Measurements from ENCODE around the gene SLC38A1.
"Not testable (repeated sequence)": the region's sequence is repeated elsewhere in the genome, so short reads cannot be mapped to it uniquely, and the experiment has no call there.

Gene SLC38A1

GRCh38 chr12:46263140-46264016 is 5.5 kb downstream of the SLC38A1 start:
- no peak for DNase-seq

DNA sequence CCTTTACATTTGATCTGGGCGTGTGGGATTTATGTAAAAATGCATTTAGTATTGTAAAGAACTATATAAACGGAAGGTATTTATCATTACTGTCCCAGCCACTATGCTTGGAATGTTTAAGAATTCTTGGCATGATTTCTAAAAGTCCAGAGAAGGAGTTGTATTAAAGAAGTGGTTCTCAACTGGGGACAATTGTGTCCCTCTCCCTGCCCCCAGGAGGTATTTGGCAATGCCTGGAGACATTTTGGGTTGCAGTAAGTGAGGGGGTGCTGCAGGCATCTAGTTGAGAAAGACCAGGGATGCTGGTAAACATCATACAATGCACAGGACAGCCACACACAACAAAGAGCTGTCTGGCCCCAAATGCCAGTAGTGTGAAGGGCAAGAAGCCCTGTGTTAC is 7.2 kb downstream of the SLC38A1 start:
- no peak for DNase-seq

GRCh38 chr12:46260913-46261476 is 7.8 kb downstream of the SLC38A1 start:
- DNase-seq: no peak

GRCh38 chr12:46260124-46260912 is 8.5 kb downstream of the SLC38A1 start:
- DNase-seq: no peak

DNA sequence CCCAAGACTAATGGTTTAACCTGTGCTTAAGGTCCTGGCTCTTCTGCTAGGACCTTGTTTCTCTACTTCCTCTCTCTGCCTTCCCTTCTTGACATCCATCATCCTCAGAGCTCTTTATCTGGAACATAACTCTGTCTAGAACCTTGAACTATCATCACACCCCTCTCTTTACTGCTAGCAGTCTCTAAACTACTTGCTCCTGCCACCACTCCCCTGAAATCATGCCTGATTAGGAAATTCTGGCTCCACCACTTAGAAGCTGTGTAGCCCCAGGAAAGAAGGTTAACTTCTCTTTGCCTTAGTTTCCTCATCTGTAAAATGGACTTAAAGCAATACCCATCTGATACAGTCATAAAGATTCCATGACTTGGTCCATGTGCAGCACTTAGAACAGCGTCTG is 9.1 kb downstream of the SLC38A1 start:
- DNase-seq: no peak

GRCh38 chr12:46259071-46259470 is 9.8 kb downstream of the SLC38A1 start:
- DNase-seq: no peak

DNA sequence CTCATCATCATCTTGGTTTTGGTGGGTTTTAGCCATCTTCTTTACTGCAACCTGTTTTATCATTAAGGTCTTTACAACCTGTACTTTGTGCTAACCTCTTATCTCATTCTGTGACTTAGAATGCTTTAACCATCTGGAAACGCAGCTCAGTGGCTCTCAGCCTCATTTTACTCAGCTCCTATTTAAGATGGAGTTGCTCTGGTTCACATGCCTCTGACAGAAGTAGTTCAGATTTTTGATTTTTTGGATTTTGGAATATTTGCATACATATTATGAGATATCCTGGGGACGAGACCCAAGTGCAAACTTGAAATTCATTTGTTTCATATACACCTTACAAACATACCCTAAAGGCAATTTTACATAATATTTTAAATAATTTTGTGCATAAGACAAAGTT is 10.7 kb downstream of the SLC38A1 start:
- no peak for DNase-seq

DNA sequence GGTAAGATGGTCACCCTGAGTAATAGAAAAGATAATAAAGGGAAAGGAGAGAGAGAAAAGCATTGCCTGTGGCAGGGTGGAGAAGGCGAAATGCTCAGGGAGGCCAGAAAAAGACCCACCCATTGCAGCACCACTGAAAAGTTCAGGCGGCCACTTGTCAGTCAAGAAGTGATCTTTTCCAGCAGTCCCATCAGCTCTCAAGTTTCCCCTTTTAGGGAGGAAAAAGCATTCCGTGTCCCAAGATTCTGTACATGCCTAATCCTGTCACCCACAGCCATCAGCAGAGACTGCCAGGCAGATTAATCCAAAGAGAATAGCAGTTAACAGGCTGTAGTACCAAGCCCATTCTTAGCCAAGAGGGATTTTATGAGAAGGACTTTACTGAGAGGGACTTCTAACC is 11.9 kb downstream of the SLC38A1 start:
- DNase-seq: no peak

GRCh38 chr12:46253544-46254162 is 15.2 kb downstream of the SLC38A1 start:
- DNase-seq: no peak

GRCh38 chr12:46251994-46252393 is 16.8 kb downstream of the SLC38A1 start:
- DNase-seq: not testable (repeated sequence)

DNA sequence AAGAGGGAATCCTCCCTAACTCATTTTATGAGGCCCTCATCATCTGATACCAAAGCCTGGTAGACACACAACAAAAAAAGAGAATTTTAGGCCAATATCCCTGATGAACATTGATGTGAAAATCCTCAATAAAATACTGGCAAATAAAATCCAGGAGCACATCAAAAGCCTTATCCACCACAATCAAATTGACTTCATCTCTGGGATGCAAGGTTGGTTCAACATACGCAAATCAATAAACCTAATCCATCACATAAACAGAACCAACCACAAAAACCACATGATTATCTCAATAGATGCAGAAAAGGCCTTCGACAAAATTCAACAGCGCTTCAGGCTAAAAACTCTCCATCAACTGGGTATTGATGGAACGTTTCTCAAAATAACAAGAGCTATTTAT is 18.9 kb downstream of the SLC38A1 start:
- not testable (repeated sequence) for DNase-seq

DNA sequence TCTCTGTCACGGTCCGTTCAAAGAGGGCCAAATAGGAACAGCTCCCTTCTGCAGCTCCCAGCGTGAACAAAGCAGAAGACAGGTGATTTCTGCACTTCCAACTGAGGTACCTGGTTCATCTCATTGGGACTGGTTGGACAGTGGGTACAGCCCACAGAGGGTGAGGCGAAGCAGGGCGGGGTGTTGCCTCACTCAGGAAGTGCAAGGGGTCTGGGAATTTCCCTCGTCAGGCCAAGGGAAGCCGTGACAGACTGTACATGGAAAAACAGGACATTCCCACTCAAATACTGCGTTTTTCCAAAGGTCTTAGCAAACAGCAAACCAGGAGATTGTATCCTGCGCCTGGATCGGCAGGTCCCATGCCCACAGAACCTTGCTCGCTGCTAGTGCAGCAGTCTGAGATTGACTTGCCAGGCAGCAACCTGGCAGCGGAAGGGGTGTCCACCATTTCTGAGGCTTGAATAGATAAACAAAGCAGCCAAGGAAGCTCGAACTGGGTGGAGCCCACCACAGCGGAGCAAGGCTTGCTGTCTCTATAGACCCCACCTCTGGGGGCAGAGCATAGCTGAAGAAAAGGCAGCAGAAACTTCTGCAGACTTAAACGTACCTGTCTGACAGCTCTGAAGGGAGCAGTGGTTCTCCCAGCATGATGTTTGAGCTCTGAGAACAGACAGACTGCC is 22.7 kb downstream of the SLC38A1 start:
- DNase-seq: no peak

- DNase-seq: no peak
Observed at GRCh38 chr12:46244997-46245396, 23.8 kb downstream of the SLC38A1 start.

DNA sequence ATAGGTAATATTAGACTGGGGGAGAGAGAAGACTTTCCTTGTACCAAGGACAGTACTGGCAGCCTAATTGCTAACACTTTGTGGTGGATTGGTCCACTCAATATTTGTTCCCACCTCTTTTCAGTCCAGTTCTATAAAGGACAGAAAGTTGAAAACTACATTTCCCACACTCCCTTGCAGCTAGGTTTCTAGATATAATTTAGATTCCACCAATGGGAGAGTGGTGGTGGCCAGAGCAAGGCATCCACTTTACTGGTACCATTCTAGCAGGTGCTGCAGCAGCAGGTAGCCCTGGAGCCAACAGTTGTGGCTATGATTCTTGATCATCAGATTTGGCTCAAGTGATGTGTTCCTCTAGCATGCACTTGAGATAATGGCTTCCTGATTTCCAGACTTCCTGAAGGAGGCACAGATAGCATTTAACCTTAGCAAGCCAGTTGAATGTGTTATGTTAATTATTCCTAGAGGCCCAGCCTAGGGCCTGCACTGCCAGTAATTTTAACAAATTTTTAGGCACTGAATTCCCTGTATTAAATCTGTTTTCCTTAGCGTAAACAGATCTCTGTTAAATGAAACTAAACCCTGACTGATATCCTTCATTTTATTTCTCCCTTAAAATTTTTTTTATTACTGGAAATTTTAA is 24.4 kb downstream of the SLC38A1 start:
- DNase-seq: no peak

- no peak for DNase-seq
Observed at GRCh38 chr12:46242569-46242968, 26.3 kb downstream of the SLC38A1 start.

DNA sequence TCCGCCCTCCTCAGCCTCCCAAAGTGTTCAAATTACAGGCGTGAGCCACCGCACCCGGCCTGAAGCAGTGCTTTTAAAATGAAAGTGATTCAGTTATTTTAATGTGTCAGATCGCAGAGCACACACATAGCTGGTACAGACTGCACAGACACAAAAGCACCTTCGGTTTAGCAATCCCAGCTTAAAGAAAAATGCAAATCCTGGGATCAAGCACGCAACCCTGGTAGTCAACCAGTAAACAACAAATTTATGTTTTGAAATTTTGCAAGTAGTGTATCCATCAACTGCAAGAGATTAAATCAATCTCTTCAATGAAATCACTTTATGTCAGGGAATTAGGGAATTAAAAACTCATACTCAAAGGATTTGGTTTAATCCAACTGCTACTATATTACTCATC is 28.4 kb downstream of the SLC38A1 start:
- no peak for DNase-seq

DNA sequence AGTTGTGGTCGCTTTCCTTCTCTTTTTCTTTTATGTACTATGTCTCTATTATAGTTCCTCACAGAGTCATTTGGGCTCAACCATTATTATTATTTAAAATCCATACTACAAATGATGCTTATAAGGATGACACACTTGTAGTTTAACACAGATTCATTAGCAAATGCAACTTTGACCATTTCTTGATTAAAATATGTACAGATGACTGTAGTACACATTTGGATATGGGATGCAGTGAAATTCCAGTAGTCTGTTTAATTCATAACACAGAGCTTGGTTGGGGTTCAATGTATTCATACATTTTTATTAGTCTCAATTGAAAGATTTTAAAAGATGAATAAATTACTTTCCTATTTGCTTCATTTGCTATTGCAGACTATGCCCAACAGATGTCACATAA is 30.0 kb downstream of the SLC38A1 start:
- no peak for DNase-seq

DNA sequence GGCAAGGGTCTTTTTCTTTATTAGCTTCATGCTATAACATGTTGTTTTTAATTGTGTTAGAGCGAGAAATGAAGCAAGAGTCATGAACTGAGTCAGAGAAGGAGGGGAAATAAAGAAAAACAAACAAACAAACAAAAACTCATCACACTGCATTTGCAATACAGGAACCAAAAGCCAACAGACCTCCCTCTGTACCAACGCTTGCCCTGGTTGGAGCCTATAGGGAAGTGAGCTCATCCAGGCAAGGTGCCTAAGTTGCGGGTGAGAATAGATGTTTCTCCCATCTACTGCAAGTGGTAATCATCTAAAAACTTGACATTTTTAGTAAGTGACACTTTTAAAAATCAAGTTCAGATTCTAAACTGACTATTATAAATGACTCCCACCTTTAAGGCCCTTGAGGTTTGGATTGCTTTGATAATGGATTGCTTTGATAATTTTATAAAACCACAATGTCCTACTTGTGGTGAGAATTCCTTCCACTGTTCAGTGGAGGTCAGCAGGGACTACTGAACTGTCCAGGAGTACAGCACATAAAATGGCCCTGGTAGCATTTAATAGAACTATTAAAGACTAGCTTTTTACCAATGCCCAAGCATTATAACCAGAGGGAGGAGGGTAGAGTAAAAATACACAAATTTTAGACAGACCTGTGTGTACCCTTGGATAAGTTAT is 31.3 kb downstream of the SLC38A1 start:
- DNase-seq: no peak

- DNase-seq: no peak
Observed at GRCh38 chr12:46234000-46234399, 34.8 kb downstream of the SLC38A1 start.

DNA sequence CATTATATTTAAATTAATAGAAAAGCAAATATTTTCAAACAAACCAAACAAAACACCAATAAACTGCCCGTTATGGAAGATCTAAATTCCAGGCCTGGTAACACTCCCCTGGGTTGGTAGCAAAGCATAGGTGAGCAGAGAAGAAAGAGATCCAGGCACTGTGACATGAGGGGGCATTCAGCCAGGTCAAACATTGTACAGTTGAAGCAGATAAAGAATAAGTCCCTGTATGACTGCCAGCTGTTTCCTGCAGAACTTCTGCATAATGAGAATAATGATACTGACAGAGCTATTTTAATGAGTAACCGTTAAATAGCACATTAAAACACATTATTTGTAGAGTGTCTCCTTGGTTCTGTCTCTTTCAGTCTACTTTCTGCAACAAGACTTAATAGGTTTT is 35.4 kb downstream of the SLC38A1 start:
- DNase-seq: no peak

- DNase-seq: no peak
Observed at GRCh38 chr12:46230983-46231382, 37.9 kb downstream of the SLC38A1 start.

- no peak for DNase-seq
Observed at GRCh38 chr12:46230306-46230705, 38.5 kb downstream of the SLC38A1 start.

Measured in NCI-H1048 (cell line).